Kidney (tissue), 14 donors: ENCODE results near the gene BTBD1. TPM values are rescaled to one million over a fixed set of nuclear protein-coding genes. Genes with fewer than 3 reads are reported as not detected.

Source experiments
- DNase-seq, 5 donors: peaks; one replicate each; pipeline ENCODE4 v3.0.0-alpha.2; 2013 to 2020
- FAIRE-seq: peaks from 2 replicates; lab custom pipeline; 2012; peaks lifted over from hg19 to GRCh38; lab: Jason Lieb, UNC
- H3K27ac ChIP-seq, 2 donors: one replicate each; pipeline ENCODE4 v1.7.0; 2013; ENCODE audit warnings: low read depth in 2 of 2, low read length in 2 of 2, inconsistent platforms in 1 of 2
- H3K27me3 ChIP-seq: one replicate; pipeline ENCODE4 v1.7.1; 2013; ENCODE audit warnings: low read length, inconsistent platforms; ENCODE audit not compliant: control insufficient read depth, insufficient read depth
- H3K36me3 ChIP-seq, 3 donors: one replicate each; pipeline versions ENCODE4 v1.7.0 to v1.7.1; 2013; ENCODE audit warnings: low read length in 3 of 3, control low read depth in 1 of 3, inconsistent platforms in 1 of 3; ENCODE audit not compliant: insufficient read depth in 3 of 3, control insufficient read depth in 2 of 3
- H3K4me1 ChIP-seq, 3 donors: one replicate each; pipeline versions ENCODE4 v1.7.0 to v1.7.1; 2013; ENCODE audit warnings: low read length in 3 of 3, inconsistent platforms in 1 of 3, low read depth in 1 of 3; ENCODE audit not compliant: control insufficient read depth in 2 of 3, insufficient read depth in 2 of 3
- H3K4me3 ChIP-seq, 3 donors: one replicate each; pipeline versions ENCODE4 v1.7.0 to v1.8.1; 2013; ENCODE audit warnings: low read length in 3 of 3, control low read depth in 1 of 3, inconsistent platforms in 1 of 3
- H3K9ac ChIP-seq, 3 donors: one replicate each; pipeline versions ENCODE4 v1.7.0 to v1.7.1; 2013; ENCODE audit warnings: low read length in 3 of 3, control low read depth in 1 of 3, inconsistent platforms in 1 of 3
- H3K9me3 ChIP-seq, 3 donors: one replicate each; pipeline versions ENCODE4 v1.7.0 to v1.7.1; 2013; ENCODE audit warnings: low read length in 3 of 3, control low read depth in 1 of 3, inconsistent platforms in 1 of 3; ENCODE audit not compliant: control insufficient read depth in 2 of 3, insufficient read depth in 1 of 3
- intact Hi-C: fragments of 100-400 bp; cut with DNase I; formaldehyde crosslinking; loops from one replicate; pipeline ENCODE4 v1.11.1; 2022
- polyA plus RNA-seq: library from polyadenylated mRNA; stranded (reverse); fragments of 350-450 nt; fragmentation: Illumina TruSeq; extraction: RNeasy Lipid Tissue Mini Kit (QIAGEN cat#74804); gene quantifications from one replicate; pipeline ENCODE4 v1.2.3, GENCODE V29; 2014; ENCODE audit warnings: low read depth, low replicate concordance; ENCODE audit not compliant: insufficient read depth
- total RNA-seq: library from RNA; stranded (reverse); fragmentation: NEBNext Ultra II Directional; extraction: Animal tissue kit (Norgen Biotek cat#: 25700); gene quantifications from one replicate; pipeline ENCODE4 v1.2.1, GENCODE V29; 2021
- TF ChIP-seq, protein P1 (sequence below): IDR thresholded peaks from 3 replicates; pipeline ENCODE4 v1.5.1; 2012; ENCODE audit warnings: mild to moderate bottlenecking, moderate library complexity, borderline replicate concordance; ENCODE audit not compliant: insufficient read depth; ENCODE audit errors: extremely low read depth
- donor health status: control.
- donor health status: control.
- donor health status: control.
- donor health status: control.
- donor health status: control.
- donor health status: DM: yes; HTN: yes; CAD: no.
- donor health status: Normal renal cell carcinoma (clear cell type).

The BTBD1 gene
- total and polyA plus RNA-seq, 2 donors from 2014 or later, result 29.1 to 52.0 TPM

DNA sequence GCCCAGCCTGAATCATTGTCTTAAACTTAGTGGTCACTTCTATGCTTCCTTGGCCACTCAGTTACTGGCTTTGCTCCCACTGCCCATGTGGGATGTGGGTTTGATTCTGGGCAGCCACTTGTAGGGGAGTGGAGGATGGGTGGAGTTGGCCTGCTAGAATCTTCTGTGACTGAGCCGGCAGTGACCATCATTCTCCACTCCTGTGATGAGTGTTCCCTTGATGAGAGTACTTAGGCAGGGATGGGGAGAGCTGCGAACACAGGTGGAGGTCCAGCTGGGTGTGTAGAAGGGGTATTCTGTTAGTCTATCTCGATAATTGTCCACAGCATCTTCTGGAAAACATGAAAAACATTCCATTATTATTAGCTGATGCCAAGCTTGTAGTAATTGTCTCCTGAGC is 48.4 kb upstream of the BTBD1 start:
- no peaks in the 10 kb centered on the region for H3K36me3 ChIP-seq
- no peaks in the 10 kb centered on the region for H3K27me3 ChIP-seq
- intact Hi-C loops, result no loop called here
- H3K9ac ChIP-seq, result no peak overlapping the region
- H3K4me1 ChIP-seq, result peaks cover 0 to 10% (median 0%) of the 10 kb centered on the region in 3 donors
- no peak overlapping the region for H3K4me3 ChIP-seq
- no peaks in the 10 kb centered on the region for H3K9me3 ChIP-seq
- H3K27ac ChIP-seq, result no peak overlapping the region
- DNase-seq, result no peak
- TF ChIP-seq, protein P1, sequence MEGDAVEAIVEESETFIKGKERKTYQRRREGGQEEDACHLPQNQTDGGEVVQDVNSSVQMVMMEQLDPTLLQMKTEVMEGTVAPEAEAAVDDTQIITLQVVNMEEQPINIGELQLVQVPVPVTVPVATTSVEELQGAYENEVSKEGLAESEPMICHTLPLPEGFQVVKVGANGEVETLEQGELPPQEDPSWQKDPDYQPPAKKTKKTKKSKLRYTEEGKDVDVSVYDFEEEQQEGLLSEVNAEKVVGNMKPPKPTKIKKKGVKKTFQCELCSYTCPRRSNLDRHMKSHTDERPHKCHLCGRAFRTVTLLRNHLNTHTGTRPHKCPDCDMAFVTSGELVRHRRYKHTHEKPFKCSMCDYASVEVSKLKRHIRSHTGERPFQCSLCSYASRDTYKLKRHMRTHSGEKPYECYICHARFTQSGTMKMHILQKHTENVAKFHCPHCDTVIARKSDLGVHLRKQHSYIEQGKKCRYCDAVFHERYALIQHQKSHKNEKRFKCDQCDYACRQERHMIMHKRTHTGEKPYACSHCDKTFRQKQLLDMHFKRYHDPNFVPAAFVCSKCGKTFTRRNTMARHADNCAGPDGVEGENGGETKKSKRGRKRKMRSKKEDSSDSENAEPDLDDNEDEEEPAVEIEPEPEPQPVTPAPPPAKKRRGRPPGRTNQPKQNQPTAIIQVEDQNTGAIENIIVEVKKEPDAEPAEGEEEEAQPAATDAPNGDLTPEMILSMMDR, result no peak
- no peak for FAIRE-seq

DNA sequence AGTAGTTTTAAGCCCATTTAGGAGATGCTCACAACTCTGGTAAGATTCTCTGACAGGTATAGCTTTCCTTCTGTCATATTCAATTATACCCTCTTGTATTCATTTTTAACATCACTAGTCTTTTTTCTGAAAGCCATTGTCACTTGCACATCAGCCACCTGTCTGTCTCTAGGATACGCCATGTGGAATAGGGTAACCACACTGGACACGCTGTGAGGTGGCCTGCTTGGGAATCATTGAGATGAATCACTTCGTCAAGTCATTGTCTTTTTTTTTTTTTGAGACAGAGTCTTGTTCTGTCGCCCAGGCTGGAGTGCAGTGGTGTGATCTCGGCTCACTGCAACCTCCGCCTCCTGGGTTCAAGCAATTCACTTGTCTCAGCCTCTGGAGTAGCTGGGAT is 47.8 kb upstream of the BTBD1 start:
- H3K27me3 ChIP-seq, result no peaks in the 10 kb centered on the region
- H3K27ac ChIP-seq, result no peak overlapping the region
- DNase-seq (no peak), FAIRE-seq (no peak)
- H3K9me3 ChIP-seq, result no peaks in the 10 kb centered on the region
- TF ChIP-seq, protein P1, result no peak
- no peak overlapping the region for H3K9ac ChIP-seq
- no peaks in the 10 kb centered on the region for H3K36me3 ChIP-seq
- intact Hi-C loops, result no loop called here
- peaks cover 0 to 10% (median 0%) of the 10 kb centered on the region in 3 donors for H3K4me1 ChIP-seq
- no peak overlapping the region for H3K4me3 ChIP-seq

DNA sequence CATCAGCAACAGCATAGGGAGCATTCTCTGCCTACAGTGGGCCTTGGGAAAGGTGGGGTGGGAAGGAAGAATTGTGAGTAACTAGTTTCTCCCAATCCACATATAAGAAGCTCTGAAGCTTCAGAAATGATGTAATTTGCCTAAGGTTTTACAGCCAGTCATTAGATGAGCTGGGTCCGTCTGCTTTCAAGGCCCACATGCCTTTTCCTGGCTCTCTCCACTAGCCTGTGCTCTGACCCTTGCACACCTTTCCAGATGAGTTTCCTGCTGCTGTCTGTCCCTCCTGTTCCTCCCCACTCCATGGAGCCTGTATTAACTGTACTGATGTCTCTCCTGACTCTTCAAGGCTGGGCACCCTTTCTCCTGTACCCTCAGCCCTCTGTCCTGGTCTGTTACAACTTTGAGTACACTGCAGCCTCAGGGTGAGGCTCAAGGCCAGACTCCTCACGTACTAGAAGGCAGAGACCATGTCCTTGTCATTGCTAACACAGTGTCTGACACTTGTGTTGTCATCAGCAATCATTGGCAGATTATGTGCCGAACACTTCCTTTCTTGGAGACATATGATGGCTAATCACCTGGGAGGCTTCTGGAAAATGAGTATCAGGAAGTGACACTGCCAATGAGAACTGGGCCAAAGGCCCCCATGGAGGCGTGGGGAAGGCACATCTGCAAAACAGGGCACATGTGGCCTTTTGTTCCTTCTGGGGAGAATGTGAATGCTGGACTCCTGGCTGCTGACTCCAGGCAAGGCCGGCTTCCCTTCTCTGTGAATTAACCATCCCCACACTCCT is 47.0 kb upstream of the BTBD1 start:
- Histone ChIP-seq H3K27ac (no peak overlapping the region), H3K9me3 (no peaks in the 10 kb centered on the region), H3K9ac (no peak overlapping the region), H3K4me3 (no peak overlapping the region), H3K36me3 (no peaks in the 10 kb centered on the region), H3K27me3 (no peaks in the 10 kb centered on the region), H3K4me1 (peaks cover 0 to 10% (median 0%) of the 10 kb centered on the region in 3 donors)
- peak in 1 of 5 donors; percentile 39 for DNase-seq
- intact Hi-C loops, result no loop called here
- FAIRE-seq, result no peak
- TF ChIP-seq, protein P1, result no peak
